HL-60 (cell line): ENCODE data around the gene CTNND2.

Source experiments
- DNase-seq, 2 experiments: peaks; one replicate each; pipeline ENCODE4 v3.0.0-alpha.2; 2010 to 2020; ENCODE audit warnings: low read depth in 1 of 2, low spot score in 1 of 2
- H3K27ac ChIP-seq: fragments of 250-450 bp; sonication (Bioruptor Pico); replicated peaks from 2 replicates; pipeline ENCODE4 v1.5.1; 2020; ENCODE audit warnings: mild to moderate bottlenecking, moderate library complexity
- H3K27me3 ChIP-seq: fragments of 250-450 bp; sonication (Bioruptor Pico); 2 replicates; pipeline ENCODE4 v1.5.1; 2021; ENCODE audit warnings: mild to moderate bottlenecking, moderate library complexity; ENCODE audit not compliant: insufficient read depth, poor library complexity, severe bottlenecking
- H3K4me3 ChIP-seq: replicated peaks from 2 replicates; pipeline ENCODE4 v1.5.1; 2011; ENCODE audit warnings: mild to moderate bottlenecking, control low read depth, low read length; ENCODE audit not compliant: insufficient read depth
- GABPA ChIP-seq: IDR thresholded peaks from 2 replicates; pipeline ENCODE4 v1.6.1; 2012; ENCODE audit warnings: low read depth
- POLR2AphosphoS5 ChIP-seq: IDR thresholded peaks from 2 replicates; pipeline ENCODE4 v1.6.1; 2012; ENCODE audit warnings: low read depth
- SPI1 ChIP-seq: IDR thresholded peaks from 2 replicates; pipeline ENCODE4 v1.6.1; 2012; ENCODE audit warnings: low read depth, mild to moderate bottlenecking, borderline replicate concordance
- TF ChIP-seq, protein P1 (sequence below): IDR thresholded peaks from 2 replicates; pipeline ENCODE4 v1.6.1; 2012; ENCODE audit warnings: low read depth; ENCODE audit not compliant: insufficient replicate concordance
- TF ChIP-seq, protein P2 (sequence below): IDR thresholded peaks from one replicate; pipeline ENCODE4 v1.5.1; 2011; ENCODE audit warnings: low read length, control low read depth, inconsistent platforms; ENCODE audit not compliant: insufficient read depth

The CTNND2 gene

DNA sequence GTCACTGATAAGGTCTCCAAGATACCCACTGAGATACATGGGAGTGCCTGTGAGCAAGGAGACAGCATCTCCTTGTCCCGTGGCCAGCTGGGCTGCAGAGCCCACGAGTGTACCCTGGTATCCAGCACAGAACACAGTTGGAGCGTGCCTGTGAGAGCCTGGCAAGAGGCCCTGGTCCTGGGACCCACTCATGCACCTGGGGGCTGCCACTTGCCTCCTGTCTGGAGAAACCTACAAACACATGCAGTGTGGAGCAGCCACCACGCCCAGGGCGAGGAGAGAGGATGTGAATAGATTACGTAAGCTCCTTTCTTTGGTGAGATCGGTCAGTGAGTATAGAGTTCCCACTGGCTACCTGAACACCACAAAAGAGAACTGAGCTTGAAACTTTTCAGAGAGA lies 88.3 kb downstream of the CTNND2 start:
- TF ChIP-seq, protein P1, sequence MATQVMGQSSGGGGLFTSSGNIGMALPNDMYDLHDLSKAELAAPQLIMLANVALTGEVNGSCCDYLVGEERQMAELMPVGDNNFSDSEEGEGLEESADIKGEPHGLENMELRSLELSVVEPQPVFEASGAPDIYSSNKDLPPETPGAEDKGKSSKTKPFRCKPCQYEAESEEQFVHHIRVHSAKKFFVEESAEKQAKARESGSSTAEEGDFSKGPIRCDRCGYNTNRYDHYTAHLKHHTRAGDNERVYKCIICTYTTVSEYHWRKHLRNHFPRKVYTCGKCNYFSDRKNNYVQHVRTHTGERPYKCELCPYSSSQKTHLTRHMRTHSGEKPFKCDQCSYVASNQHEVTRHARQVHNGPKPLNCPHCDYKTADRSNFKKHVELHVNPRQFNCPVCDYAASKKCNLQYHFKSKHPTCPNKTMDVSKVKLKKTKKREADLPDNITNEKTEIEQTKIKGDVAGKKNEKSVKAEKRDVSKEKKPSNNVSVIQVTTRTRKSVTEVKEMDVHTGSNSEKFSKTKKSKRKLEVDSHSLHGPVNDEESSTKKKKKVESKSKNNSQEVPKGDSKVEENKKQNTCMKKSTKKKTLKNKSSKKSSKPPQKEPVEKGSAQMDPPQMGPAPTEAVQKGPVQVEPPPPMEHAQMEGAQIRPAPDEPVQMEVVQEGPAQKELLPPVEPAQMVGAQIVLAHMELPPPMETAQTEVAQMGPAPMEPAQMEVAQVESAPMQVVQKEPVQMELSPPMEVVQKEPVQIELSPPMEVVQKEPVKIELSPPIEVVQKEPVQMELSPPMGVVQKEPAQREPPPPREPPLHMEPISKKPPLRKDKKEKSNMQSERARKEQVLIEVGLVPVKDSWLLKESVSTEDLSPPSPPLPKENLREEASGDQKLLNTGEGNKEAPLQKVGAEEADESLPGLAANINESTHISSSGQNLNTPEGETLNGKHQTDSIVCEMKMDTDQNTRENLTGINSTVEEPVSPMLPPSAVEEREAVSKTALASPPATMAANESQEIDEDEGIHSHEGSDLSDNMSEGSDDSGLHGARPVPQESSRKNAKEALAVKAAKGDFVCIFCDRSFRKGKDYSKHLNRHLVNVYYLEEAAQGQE = no peak
- TF ChIP-seq, protein P2, sequence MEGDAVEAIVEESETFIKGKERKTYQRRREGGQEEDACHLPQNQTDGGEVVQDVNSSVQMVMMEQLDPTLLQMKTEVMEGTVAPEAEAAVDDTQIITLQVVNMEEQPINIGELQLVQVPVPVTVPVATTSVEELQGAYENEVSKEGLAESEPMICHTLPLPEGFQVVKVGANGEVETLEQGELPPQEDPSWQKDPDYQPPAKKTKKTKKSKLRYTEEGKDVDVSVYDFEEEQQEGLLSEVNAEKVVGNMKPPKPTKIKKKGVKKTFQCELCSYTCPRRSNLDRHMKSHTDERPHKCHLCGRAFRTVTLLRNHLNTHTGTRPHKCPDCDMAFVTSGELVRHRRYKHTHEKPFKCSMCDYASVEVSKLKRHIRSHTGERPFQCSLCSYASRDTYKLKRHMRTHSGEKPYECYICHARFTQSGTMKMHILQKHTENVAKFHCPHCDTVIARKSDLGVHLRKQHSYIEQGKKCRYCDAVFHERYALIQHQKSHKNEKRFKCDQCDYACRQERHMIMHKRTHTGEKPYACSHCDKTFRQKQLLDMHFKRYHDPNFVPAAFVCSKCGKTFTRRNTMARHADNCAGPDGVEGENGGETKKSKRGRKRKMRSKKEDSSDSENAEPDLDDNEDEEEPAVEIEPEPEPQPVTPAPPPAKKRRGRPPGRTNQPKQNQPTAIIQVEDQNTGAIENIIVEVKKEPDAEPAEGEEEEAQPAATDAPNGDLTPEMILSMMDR = no peak
- TF ChIP-seq SPI1 = no peak
- TF ChIP-seq POLR2AphosphoS5 = no peak
- no peak for TF ChIP-seq GABPA
- Histone ChIP-seq H3K4me3 (no peak overlapping the region), H3K27me3 (no peaks in the 10 kb centered on the region), H3K27ac (no peak overlapping the region)
- DNase-seq = no peak

GRCh38 chr5:11815481-11815880 lies 88.8 kb downstream of the CTNND2 start:
- H3K27me3 ChIP-seq = no peaks in the 10 kb centered on the region
- TF ChIP-seq SPI1 (no peak), POLR2AphosphoS5 (no peak), GABPA (no peak)
- TF ChIP-seq, protein P1 = no peak
- TF ChIP-seq, protein P2 = no peak
- H3K4me3 ChIP-seq = no peak overlapping the region
- no peak overlapping the region for H3K27ac ChIP-seq
- no peak for DNase-seq

DNA sequence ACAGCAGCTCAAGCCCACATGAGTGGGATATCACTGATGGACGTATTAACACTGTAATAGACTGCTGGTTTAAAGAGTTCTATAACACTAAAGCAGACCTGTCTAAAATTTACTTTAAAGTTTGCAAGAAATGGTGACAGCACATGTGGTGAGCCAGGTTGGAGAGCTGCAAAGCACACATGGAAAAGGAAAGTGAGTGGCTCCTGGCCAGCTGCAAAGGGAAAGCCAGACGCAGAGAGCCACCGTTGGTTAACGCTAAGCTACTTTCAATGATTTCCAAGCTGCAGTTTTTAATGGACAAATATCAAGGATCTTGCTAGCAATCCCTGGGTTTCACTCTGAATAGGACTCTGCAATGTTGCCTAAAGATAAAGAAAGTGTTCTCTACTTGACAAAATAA lies 89.9 kb downstream of the CTNND2 start:
- Histone ChIP-seq H3K4me3 (no peak overlapping the region), H3K27me3 (no peaks in the 10 kb centered on the region), H3K27ac (no peak overlapping the region)
- TF ChIP-seq POLR2AphosphoS5 (no peak), GABPA (no peak), SPI1 (no peak)
- TF ChIP-seq, protein P2 = no peak
- TF ChIP-seq, protein P1 = no peak
- no peak for DNase-seq
